ENCODE data around the gene CYTIP.
"Not testable (repeated sequence)": the region's sequence is repeated elsewhere in the genome, so short reads cannot be mapped to it uniquely, and the experiment has no call there.

The CYTIP gene

DNA sequence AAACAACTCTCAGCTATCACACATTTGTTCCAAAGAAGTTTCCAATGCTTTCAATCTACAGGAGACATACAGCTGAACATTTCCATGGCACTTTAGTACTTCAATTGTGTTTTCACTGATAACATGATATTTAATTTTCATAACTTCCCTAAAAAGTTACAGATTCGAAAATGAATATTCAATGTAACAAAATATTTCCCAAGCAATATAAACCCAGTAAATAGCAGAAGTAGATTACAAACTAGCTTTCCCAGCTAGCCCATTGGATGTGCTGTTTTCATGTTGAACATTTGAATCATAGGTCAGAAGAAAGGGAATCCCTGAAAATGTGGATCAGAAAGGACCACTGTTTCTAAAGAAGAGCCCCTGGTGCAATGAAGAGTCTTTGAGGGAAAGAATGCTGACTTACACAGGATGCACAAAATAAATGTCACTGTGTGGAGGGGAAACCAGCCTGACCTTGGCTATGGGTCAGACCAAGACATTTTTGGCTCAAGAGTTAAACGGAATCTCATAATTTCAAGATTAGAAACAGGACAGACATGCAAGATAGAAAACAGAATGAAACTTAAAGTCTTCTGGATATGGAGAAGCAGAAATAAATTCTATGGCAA, 22.5 kb downstream of the CYTIP start:
- peak; percentile 2 for DNase-seq

GRCh38 chr2:157420771-157421323, 23.0 kb downstream of the CYTIP start:
- peak; percentile 60 for DNase-seq

- no peak for DNase-seq
Observed at GRCh38 chr2:157419031-157419575, 24.8 kb downstream of the CYTIP start.

- peak; percentile 81 for DNase-seq
Observed at GRCh38 chr2:157418239-157418641, 25.6 kb downstream of the CYTIP start.

DNA sequence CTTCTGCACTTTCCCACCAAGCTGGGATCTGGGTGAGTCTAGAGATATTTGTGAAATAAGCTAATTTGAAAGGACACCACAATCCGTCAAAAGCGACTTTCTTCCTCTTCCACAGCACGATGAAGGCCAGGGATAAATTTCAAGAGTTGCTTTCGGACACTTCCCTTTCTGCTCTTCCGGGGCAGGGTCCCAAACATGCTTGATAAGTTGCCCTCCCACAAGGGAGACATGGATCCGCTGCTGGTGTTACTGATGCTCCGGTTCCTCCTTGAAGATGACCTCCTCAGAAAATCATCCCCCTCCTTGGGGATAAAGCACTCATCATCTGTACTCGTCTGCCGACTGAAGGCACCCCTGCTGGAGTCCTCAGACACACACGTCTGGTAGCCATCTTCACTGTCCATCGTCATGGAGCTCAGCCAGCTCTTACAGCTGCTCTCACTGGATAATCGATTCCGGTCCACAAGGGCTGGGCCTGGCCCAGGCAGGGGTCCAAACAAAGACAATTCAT, 28.2 kb downstream of the CYTIP start:
- no peak for DNase-seq

DNA sequence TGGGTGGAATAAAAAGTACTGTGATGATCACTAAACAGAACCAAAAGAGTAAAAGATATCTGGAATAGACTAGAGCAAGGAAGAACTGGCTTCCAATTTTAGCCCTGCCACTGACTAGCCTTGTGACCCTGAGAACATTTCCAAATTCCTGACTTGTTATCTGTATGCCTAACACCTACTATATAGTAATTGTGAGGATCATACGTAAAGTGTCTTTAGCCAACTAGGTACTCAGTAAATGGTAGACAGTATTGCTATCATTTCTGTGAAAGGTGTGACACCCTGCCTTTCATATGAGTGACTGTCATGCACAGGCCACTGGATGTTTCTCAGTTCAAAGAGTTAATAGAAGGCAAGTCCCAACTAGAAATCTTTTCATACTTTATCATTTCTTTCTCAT, 29.8 kb downstream of the CYTIP start:
- DNase-seq = peak; percentile 56

DNA sequence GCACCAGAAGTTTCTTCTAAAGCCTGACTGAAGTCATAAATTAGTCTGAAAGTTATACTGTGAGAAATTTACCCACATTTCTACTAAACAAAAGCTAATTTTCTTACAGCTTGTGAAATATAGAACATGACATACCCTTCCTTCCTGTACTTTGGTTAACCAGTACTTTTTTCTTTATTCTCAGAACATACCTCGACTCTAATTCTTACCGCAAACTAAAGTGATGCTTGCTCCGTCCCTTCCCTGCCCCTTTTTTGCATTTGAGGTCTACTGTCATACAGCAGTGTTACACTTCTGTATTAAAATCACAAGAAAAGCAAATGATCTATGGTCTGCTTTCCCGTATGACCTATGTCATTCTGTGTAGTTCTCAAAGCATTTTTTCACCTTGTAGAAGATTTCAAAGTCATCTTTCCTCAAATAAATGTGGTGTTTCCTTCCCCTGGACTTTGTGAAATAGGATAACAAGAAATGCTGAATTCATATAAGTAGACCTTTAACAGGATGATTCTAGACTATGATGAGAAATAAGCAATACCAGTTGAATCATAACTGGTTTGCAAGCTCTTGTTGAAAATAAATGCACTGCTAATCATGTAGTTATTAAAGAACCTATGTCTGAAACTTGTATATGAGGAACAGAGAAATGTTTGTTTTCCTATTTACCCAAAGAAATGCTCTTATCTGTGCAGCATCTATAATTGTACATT, 30.4 kb downstream of the CYTIP start:
- DNase-seq = peak; percentile 88

DNA sequence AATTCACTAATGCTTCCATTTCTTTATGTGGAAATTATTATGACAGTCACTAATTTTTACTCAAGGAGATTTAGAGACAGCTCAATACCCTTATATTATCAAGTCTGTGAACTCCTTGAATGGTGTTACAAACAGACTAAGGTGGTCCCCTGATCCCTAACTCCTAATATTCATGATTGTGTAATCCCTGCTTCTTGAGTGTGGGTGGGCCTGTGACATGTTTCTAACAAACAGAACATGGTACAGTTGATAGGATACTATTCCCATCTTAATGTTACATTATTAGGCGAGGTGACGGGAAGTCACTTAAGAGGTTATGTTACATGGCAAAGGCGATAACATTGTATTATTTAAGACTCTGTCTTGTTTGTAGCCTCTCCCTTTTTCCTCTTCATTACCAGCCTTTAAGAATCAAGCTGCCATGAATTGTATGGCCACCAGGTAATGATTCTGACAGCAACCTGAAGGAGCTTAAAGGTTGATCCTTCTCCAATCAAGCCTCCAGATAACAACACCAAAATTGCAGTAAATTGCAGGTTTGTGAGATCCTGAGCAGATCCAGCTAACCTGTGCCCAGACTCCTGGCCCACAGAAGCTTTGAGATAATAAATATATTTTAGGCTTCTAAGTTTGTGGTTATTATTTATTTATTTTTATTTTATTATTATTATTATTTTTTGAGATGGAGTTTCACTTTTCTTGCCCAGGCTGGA, 32.1 kb downstream of the CYTIP start:
- no peak for DNase-seq

GRCh38 chr2:157405398-157405797, 38.5 kb downstream of the CYTIP start:
- DNase-seq = not testable (repeated sequence)

GRCh38 chr2:157404363-157404762, 39.5 kb downstream of the CYTIP start:
- DNase-seq = peak; percentile 89

- not testable (repeated sequence) for DNase-seq
Observed at GRCh38 chr2:157402801-157403485, 40.9 kb downstream of the CYTIP start.

DNA sequence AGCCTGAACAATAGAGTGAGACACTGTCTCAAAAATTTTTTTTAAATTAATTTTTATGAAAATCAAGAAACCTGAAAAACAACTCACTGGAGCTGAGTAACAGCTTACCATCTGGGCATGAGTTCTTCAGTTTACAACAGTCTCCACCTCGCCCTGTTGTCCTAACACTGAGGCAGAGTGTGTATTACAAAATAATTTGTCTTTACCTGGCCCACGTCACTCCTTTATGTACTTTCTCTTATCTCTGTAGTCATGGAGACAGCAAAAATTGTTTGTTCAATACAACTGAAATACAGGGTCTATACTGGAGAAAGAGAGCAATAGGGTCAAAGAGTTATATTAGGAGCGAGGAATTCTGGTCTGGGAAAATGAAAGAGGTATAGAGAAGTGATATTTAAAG, 48.1 kb downstream of the CYTIP start:
- DNase-seq = no peak

DNA sequence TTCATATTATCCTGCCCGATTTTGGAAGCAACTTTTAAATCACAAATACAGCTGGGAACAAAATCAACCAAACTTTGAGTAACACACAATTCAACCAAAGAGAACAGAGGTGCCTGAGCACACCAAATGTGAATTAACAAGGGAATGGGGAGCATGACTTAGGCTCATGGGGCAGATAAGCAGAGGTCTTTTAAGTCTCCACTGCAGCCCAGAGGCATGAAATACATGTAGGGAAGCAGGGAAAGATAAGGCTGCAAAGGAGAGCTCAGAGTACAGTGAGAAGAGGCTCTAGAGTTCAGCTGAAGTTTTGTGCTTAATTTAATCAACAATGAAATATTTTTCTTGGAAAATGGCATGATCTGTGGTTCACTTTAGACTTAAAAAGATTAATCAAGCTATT, 49.0 kb downstream of the CYTIP start:
- no peak for DNase-seq

DNA sequence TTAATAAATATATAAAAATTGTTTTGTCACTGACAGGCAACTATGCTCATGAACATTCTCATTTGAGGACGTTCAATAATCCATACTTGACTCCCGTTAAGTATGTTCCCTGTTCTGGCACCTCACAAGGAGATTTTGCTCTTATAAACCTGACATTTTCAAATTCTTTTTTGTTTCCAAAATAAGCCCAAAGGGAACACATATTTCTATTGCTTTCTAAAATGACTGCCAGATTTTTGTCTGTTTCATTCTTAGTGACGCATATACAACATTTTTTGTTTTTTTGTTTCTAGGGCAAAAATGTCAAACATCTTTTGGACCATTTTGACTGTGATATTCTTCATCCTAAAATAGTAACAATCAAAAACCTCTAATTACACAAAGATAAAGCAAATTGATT, 50.5 kb downstream of the CYTIP start:
- DNase-seq = no peak

DNA sequence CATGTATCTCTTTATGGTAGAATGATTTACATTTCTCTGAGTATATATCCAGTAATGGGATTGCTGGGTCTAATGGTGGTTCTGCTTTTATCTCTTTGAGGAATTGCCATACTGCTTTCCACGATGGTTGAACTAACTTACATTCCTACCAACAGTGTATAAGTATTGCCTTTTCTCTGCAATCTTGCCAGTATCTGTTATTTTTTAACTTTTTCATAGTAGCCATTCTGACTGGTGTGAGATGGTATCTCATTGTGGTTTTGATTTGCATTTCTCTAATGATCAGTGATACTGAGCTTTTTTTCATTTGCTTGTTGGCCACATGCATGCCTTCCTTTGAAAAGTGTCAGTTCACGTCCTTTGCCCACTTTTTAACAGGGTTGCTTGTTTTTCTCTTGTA, 55.1 kb downstream of the CYTIP start:
- no peak for DNase-seq

GRCh38 chr2:157386747-157387146, 57.1 kb downstream of the CYTIP start:
- no peak for DNase-seq

DNA sequence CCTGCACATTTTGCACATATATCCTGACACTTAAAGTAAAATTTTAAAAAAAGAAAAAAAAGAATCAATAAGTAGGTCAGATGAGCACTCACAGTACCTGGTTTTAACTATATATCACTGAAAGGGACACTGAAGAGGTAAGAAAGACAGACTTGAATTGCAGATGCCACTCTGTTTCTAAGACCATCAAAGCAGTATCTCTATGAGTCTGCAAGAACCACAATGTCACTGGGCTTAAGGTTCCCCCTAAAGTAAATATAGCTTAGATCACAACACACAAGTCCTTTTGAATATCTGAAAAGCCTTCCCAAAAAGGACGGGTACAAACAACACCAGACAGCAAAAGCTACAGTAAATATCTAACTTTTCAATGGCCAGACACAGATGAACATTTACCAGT, 57.6 kb downstream of the CYTIP start:
- no peak for DNase-seq

DNA sequence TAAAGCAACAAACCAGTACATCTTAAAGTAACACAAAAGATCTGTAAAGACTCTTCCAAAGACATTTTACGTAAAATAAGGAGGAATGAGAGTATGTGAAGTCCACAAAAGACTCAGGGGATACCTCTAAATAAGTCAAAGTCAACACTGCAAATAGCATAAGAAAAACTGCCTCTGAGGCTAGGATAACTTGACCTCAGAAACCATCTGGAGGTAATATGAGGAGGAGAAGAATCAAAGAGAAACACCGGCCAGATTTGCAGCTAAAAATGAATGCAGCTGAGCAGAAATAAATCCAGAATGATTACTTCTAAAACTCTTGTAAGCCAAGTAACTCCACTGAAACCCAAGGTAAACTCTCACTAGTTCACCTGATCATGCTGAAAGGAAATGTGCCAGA, 66.0 kb downstream of the CYTIP start:
- no peak for DNase-seq

DNA sequence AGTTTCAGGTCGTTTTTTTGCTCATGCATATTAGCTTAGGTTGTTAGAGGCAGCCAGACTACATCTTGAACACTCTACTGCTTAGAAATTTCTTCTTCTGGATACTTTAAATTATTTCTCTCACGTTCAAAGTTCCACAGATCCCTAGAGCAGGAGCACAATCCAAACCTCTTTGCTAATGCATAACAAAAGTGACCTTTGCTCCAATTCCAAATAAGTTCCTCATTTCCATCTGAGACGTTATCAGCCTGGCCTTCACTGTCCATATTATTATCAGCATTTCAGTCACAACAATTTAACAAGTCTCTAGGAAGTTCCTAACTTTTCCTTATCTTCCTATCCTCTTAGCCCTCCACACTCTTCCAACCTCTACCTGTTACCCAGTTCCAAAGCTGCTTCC, 67.8 kb downstream of the CYTIP start:
- no peak for DNase-seq

DNA sequence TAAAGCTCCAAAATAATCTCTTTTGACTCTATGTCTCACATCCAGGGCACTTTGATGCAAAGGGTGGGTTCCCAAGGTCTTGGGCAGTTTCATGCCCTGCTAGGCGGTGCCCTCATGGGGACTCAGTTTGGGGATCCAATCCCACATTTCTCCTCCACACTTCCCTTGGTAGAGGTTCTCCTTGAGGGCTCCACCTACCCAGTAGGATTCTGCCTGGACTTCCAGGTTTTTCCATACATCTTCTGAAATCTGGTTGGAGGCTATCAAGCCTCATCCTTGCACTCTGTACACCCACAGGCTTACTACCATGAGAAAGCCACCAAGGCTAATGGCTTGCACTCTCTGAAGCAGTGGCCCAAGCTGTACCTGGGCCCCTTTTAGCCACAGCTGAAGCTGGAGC, 68.5 kb downstream of the CYTIP start:
- DNase-seq = no peak

GRCh38 chr2:157368508-157368907, 75.4 kb downstream of the CYTIP start:
- not testable (repeated sequence) for DNase-seq

DNA sequence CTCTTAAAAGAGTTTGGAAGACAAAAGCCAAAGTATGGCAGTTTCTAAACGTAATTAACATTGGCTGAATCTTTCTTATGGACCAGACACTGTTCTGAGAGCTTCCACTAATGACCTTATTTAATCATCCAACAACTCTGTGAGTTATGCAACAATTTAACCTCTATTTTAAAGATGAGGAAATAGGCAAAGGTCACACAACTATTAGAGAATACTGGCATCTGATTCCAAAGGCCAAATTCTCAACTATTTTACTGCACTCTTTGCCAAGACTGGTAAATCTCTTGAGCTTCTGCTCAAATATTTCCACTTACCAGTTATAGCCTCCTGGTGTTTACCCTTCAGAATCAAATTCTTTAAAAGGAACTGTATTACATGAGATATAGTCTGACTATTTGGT, 76.2 kb downstream of the CYTIP start:
- no peak for DNase-seq

Data from CD4-positive, alpha-beta T cell treated with Interleukin-10 for 1 hour (primary cell).